Measurements from ENCODE around the gene HSPA12B.

The HSPA12B gene

DNA sequence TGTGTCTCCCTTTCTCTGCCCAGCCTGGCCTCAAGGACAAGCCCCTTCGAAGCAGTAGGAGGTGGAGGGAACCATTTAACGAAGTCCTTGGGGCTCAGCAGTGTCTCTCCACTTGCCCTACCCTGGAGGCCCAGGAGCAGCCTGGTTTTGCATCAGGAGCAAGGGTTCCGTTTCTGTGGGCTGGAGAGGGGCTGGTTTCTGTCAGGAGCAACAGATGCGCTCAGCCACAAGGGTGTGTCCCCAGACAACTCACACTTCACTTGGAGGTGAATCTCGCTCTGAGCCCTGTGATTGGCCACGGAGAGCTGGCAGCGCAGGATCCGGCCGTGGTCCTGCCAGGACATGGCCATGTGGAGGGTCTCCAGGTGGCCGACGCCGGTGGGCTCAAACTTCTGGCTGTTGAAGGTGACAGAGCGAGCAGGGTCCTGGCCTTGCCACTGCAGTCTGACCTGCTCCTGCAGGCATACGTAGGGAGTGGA, 27.0 kb upstream of the HSPA12B start:
- no peak for TF ChIP-seq CTCF (IDR thresholded peaks at IDR 0.05; ENCODE audit: low read depth, low read length)
- no peak overlapping the region for H3K4me3 ChIP-seq (ENCODE audit: low read depth, low read length)

DNA sequence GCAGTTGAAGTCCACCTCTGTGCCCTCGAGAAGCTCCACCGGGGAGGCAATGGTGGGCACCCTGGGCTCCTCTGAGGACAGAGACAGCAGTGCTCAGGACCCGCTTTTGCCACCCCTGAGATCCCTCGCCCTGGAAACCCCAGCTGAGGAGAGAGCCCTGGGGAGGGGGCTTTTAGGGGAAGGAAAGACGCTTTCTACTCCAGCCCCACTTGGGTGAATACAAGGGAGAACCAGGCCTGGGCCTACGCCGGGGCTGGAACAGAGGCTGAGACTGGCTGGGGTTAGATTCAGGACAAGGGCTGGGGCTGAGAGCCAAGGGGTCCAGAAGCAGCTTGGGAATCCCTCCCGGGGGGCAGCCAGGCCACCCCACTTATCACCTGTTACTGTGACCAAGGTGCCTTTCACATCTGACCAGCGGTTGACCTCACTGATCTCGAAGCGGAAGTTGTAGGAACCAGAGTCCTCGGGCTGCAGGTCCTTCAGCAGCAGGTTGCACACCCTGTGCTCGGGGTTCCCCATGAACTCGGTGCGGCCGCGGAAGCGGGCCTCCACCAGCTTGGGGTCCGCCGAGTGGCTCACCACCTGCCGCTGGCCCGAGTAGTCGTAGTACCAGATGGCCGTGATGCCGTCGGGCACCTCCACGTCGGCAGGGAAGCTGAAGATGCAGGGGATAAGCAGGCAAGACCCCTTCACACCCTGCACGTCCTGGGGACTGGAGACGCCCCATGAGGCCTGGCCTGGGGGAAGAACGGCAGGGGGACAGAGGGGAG, 26.3 kb upstream of the HSPA12B start:
- no peak overlapping the region for H3K4me3 ChIP-seq (ENCODE audit: low read depth, low read length)
- no peak for TF ChIP-seq CTCF (IDR thresholded peaks at IDR 0.05; ENCODE audit: low read depth, low read length)

DNA sequence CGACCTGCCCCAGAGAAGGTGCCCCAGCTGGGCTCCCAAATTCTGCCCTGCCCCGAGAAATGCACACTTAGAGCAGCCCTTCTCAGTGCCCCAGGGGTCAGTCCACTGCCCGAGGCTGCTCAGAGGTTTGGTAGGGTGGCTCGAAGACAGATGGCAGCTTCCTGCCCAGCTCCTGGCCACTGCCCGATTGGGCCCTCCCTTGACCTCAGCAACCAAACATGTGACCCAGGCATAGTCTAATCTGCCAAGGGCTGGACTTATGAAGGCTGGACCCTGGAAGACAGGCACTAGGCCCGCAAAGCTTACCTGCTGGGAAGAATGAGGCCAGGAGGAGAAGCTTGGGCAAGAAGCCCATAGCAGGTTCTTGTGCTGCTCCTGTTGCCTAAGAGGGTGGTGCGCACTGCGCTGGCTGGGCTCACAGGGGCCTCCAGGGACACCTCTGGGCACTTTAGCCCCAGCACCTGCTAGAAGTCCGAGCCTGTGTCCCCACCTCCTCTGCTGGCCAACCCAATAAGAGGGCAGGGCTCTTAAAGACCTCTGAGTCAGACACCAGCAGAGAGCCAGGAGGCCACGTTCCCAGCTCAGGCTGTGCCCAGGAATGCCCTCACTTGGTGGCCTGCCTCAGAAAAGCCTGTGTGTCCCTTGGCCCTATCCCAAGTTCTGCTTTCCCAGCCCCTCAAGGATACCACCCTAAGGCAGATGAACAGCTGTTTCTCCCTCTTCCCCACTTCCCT, 25.5 kb upstream of the HSPA12B start:
- TF ChIP-seq CTCF (IDR thresholded peaks at IDR 0.05; ENCODE audit: low read depth, low read length) = no peak

DNA sequence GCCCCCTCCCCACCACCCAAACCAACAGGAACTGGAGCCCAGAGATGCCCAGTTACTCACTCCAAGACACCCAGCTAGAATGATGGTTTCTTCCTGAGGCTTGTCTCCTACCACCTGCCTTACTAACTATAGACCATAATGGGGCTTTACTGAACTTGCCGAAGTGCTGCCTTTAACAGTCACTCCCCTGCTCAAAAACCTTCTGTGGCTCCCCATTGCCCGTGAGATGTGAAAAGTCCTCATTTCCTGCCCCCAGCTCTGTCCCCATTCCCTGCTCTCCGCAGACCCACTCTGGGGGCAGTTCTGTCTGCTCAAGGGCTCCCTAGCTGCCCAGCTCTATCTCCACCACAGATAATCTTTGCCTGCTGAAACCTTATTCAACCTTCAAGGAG, 25.0 kb upstream of the HSPA12B start:
- TF ChIP-seq CTCF (IDR thresholded peaks at IDR 0.05; ENCODE audit: low read depth, low read length) = no peak

More for the DNA sequence above, 25.5 kb upstream of the HSPA12B start:
- H3K4me3 ChIP-seq (ENCODE audit: low read depth, low read length) = no peak overlapping the region

DNA sequence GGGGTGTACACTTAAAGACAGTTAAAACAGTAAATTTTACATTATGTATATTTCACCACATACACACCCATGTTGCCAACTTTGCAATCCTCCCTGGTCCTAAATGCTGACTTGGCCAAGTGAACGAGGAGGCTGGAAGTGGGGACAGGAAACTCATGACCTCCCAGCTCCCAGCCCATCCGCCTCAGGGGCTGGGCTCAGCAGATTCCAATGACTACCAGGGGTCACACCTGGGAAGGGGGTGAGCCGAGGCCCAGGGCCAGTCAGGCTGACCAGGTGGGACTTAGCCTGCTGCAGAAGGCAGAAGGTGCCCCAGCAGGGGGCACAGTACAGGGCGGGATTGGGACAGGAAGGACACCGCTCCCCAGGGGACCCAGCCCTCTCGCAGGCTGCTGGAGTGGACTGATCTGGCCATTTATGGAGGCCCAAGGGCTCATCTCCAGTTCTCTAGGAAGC, 22.4 kb upstream of the HSPA12B start:
- H3K4me3 ChIP-seq (ENCODE audit: low read depth, low read length) = no peak overlapping the region
- no peak for TF ChIP-seq CTCF (IDR thresholded peaks at IDR 0.05; ENCODE audit: low read depth, low read length)

More for the DNA sequence above, 25.0 kb upstream of the HSPA12B start:
- H3K4me3 ChIP-seq (ENCODE audit: low read depth, low read length) = no peak overlapping the region

DNA sequence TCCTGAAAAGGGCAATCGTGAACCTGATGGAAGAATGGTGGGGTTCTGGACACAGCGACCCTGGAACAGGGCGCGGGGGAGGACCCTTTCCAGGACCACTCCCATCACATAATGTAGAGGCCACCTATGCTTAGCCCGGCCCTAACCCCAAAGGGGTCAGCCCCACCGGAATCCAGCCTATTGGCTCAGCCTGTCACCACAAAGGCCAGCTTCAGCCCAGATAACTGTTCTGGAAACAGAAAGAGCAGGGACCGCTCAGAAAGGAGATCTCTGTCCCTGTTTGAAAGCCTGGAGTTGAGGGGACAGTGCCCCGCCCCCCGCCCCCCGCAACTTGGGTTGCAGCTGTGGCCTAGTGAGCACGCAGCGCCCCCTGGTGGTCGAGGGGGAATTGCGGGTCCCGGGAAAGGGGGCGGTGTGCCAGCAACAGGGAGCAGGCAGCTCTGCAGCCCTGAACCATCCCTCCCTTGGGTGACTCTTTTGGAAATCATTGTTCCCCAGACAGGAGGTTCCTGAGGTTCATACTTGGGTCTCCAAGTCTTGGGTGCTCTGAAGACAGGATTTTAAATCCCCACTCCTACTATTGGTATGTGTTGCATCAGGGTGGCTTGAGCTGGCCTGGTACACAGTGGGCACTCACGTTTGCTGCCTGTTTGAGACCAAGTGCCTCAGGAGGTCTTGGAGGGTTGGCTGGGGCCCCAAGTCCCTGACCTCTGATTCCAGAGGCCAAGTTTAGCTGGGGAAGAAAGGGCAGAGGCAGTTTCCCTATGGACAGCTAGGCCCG, 21.6 kb upstream of the HSPA12B start:
- H3K4me3 ChIP-seq (ENCODE audit: low read depth, low read length) = no peak overlapping the region
- TF ChIP-seq CTCF (IDR thresholded peaks at IDR 0.05; ENCODE audit: low read depth, low read length) = peak; percentile 88

Measured in WI38 (cell line).